HEK293T (cell line): ENCODE measurements around the gene TIMMDC1.

Experiments used
- ARNT ChIP-seq: fragments of 450-650 bp; IDR thresholded peaks from 2 replicates; pipeline ENCODE4 v1.6.1; 2017; ENCODE audit warnings: mild to moderate bottlenecking
- FOXA1 ChIP-seq: fragments of 450-650 bp; IDR thresholded peaks from 2 replicates; pipeline ENCODE4 v1.6.1; 2016; ENCODE audit warnings: mild to moderate bottlenecking
- FOXK2 ChIP-seq: fragments of 450-650 bp; IDR thresholded peaks from 2 replicates; pipeline ENCODE4 v1.6.1; 2016; ENCODE audit warnings: mild to moderate bottlenecking
- FOXM1 ChIP-seq: fragments of 450-650 bp; IDR thresholded peaks from 2 replicates; pipeline ENCODE4 v1.6.1; 2017; ENCODE audit warnings: mild to moderate bottlenecking, borderline replicate concordance
- HDGF ChIP-seq: fragments of 450-650 bp; IDR thresholded peaks from 2 replicates; pipeline ENCODE4 v1.6.1; 2017; ENCODE audit warnings: antibody characterized with exemption, borderline replicate concordance
- PKNOX1 ChIP-seq: fragments of 450-650 bp; IDR thresholded peaks from 2 replicates; pipeline ENCODE4 v1.6.1; 2016
- SP1 ChIP-seq: fragments of 450-650 bp; IDR thresholded peaks from 2 replicates; pipeline ENCODE4 v1.6.1; 2017
- SUZ12 ChIP-seq: fragments of 450-650 bp; IDR thresholded peaks from 2 replicates; pipeline ENCODE4 v1.6.1; 2016; ENCODE audit warnings: mild to moderate bottlenecking

- TF ChIP-seq ARNT (no peak), FOXM1 (no peak), SUZ12 (no peak), FOXA1 (no peak), FOXK2 (no peak), SP1 (no peak), PKNOX1 (no peak), HDGF (no peak)
These were observed 71.9 kb downstream of the TIMMDC1 start for GRCh38 chr3:119570229-119570628.
